Ovary (tissue), 9 donors: Measurements from ENCODE around the gene CTRB2. TPM values are rescaled to one million over a fixed set of nuclear protein-coding genes. Genes with fewer than 3 reads are reported as not detected.

Source experiments
- DNase-seq, 5 donors: peaks; one replicate each; pipeline ENCODE4 v3.0.0-alpha.2; 2019 to 2020
- H3K27ac ChIP-seq, 2 donors: fragments of 200-600 bp; one replicate each; pipeline versions ENCODE4 v1.5.1 to v1.8.0; 2019 to 2022
- H3K27me3 ChIP-seq: fragments of 200-600 bp; one replicate; pipeline ENCODE4 v1.8.0; 2022
- H3K36me3 ChIP-seq: fragments of 200-600 bp; sonication (generic); one replicate; pipeline ENCODE4 v1.5.1; 2019
- H3K4me1 ChIP-seq: one replicate; pipeline ENCODE4 v1.8.1; 2013; ENCODE audit warnings: mild to moderate bottlenecking, moderate library complexity; ENCODE audit not compliant: insufficient read depth
- H3K4me3 ChIP-seq: fragments of 200-600 bp; sonication (generic); one replicate; pipeline ENCODE4 v1.5.1; 2017
- H3K9me3 ChIP-seq, 2 donors: fragments of 200-600 bp in 1 of 2; sonication (generic) in 1 of 2; one replicate each; pipeline versions ENCODE4 v1.5.1 to v1.8.1; 2013 to 2019; ENCODE audit warnings: mild to moderate bottlenecking in 1 of 2, moderate library complexity in 1 of 2
- EP300 ChIP-seq: sonication (generic); formaldehyde crosslinking; IDR thresholded peaks from one replicate; pipeline ENCODE4 v1.6.1; 2017; ENCODE audit warnings: antibody characterized with exemption
- POLR2A ChIP-seq: fragments of 450-650 bp; IDR thresholded peaks from one replicate; pipeline ENCODE4 v1.6.1; 2017; ENCODE audit warnings: antibody characterized with exemption, mild to moderate bottlenecking, moderate library complexity
- WGBS, 3 donors: extraction: QIAGEN DNeasy Blood & Tissue Kit in 1 of 3; methylation state at CpG; one replicate each; pipeline versions ENCODE4 v1.1.5 to v1.1.7; 2013 to 2017; 5-methylcytosine and 5-hydroxymethylcytosine counted together
- intact Hi-C, 4 donors: fragments of 100-400 bp; cut with DNase I; formaldehyde crosslinking; loops; one replicate each; pipeline versions ENCODE4 v1.11.0 to v1.15.1; 2022 to 2023
- polyA plus RNA-seq, 2 donors: library from polyadenylated mRNA; stranded (reverse); fragments of 200-250 nt in 1 of 2; fragments of 350-450 nt in 1 of 2; fragmentation: Illumina TruSeq in 1 of 2; extraction: RNeasy Lipid Tissue Mini Kit (QIAGEN cat#74804) in 1 of 2; gene quantifications; one replicate each; pipeline ENCODE4 v1.2.3, GENCODE V29; 2013 to 2014
- total RNA-seq, 7 donors: library from RNA; depleted of rRNA in 2 of 7; stranded (reverse); fragments of >200 nt in 2 of 7; fragmentation: NEBNext Ultra II Directional in 3 of 7; extraction: Animal tissue kit (Norgen Biotek cat#: 25700) in 3 of 7; gene quantifications; one replicate each; pipeline versions ENCODE4 v1.1.0 to v1.2.4, GENCODE V29; 2016 to 2023
- TF ChIP-seq, protein P1 (sequence below), 3 donors: fragments of 450-650 bp in 2 of 3; fragments of 200-600 bp in 1 of 3; IDR thresholded peaks; one replicate each; pipeline versions ENCODE4 v1.5.1 to v1.8.0; 2016 to 2022; ENCODE audit warnings: antibody characterized with exemption in 3 of 3, mild to moderate bottlenecking in 1 of 3
- donor health status: DM: no; HTN: no; CAD: no; lungs with moderate emphysema.
- donor health status: DM: no; HTN: no; CAD: no.
- donor health status: Bipolar disorder and iron deficiency.
- donor health status: DM: yes; HTN: yes; CAD: no.
- donor health status: DM: no; HTN: no; CAD: no.
- donor health status: DM: yes; HTN: yes; CAD: no.

The CTRB2 gene
- total and polyA plus RNA-seq, 9 donors, result 0.62 to 28.7 (median 2.8) TPM; not detected in 4

DNA sequence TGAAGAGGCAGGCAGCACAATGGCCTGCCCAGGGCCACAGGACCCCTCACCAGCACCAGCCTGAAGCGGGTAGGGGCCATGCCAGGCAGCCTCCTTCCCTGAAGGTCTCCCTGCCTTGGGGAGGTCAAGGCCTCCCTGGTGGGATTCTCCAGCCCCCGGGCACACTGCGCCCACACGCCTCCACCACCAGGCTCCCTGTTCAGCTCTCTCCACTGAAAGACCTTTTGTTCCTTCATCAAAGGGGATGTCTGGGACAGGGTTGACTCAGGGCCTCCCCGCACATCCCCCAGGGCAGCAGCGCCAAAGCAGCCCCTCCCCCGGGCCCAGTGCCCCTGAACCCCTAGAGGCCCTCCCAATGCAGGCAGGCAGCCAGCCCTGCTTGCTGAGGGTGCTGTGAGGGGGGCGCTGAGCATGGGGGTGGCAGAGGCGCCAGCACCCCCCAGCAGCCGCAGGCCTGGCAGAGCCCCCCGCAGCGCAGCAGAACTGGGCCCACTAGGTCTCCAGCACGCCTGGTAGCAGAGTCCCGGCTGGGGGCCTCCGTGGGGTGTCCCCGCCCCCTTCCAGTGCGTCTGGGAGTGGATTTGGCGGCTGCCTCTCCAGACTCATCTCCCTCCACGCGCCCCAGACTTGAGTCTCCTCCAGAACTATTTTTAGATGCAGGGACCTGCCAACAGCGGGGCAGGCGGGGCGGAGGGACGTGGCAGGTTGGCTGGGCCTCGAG, 31.3 kb upstream of the CTRB2 start:
- no peak for TF ChIP-seq POLR2A
- DNase-seq, result peak; percentile 90 to 94 (median 91)
- Histone ChIP-seq H3K27ac (peak overlapping the region; percentile 59 to 79), H3K9me3 (no peaks in the 10 kb centered on the region), H3K4me1 (peaks cover 15% of the 10 kb centered on the region), H3K27me3 (no peaks in the 10 kb centered on the region), H3K4me3 (no peak overlapping the region), H3K36me3 (no peaks in the 10 kb centered on the region)
- intact Hi-C loops, result loop anchor here in 2 of 4 donors (5.0 to 10.0 kb wide), 3 partner anchors 64 to 159 kb away; no protein-coding TSS in a partner anchor
- 14 to 16% (median 16%) methylated on average over 23 to 25 of the region's 25 CpGs for WGBS, 3 donors

DNA sequence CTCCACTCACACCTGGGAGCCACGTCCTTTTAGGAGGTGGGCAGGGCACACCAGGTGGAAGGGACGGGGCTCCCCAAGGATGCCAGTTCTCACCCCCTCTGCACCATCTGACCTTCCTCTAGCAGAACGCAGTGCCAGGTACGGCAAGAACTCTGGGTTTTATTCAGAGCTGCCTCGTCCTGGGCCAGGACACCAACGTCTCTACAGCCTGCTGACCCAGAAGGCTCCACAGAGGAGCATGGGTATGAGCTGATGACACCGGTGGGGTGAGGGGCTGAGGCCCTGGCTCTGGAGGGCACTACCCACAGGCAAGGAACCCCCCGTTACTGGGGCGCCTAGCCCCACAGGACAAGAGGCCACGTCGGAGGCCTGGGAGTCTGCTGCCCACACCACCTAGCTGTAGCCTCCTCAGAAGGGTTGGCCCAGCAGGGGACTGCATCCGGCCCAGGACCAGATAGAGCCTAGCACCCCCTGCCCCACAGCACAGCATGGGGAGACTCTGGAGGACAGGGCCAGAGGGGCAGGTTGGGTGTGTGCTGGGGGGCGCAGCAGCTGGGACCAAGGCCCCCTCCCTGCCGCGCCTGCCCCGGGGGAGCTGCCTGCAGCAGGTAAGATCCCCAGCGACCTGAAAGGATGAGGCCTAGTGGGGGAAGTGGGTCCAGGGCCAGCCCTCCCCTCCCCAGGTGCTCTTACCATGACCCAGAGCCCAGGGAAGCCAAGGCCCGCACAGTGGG, 30.6 kb upstream of the CTRB2 start:
- intact Hi-C loops, result loop anchor here in 2 of 4 donors (5.0 to 10.0 kb wide), 3 partner anchors 65 to 160 kb away; no protein-coding TSS in a partner anchor
- Histone ChIP-seq H3K27ac (peak overlapping the region; percentile 59 to 79), H3K27me3 (no peaks in the 10 kb centered on the region), H3K36me3 (no peaks in the 10 kb centered on the region), H3K4me1 (peaks cover 15% of the 10 kb centered on the region), H3K4me3 (no peak overlapping the region), H3K9me3 (no peaks in the 10 kb centered on the region)
- DNase-seq, result peak in 3 of 5 donors; percentile 25 to 43 (median 43)
- TF ChIP-seq, protein P1, sequence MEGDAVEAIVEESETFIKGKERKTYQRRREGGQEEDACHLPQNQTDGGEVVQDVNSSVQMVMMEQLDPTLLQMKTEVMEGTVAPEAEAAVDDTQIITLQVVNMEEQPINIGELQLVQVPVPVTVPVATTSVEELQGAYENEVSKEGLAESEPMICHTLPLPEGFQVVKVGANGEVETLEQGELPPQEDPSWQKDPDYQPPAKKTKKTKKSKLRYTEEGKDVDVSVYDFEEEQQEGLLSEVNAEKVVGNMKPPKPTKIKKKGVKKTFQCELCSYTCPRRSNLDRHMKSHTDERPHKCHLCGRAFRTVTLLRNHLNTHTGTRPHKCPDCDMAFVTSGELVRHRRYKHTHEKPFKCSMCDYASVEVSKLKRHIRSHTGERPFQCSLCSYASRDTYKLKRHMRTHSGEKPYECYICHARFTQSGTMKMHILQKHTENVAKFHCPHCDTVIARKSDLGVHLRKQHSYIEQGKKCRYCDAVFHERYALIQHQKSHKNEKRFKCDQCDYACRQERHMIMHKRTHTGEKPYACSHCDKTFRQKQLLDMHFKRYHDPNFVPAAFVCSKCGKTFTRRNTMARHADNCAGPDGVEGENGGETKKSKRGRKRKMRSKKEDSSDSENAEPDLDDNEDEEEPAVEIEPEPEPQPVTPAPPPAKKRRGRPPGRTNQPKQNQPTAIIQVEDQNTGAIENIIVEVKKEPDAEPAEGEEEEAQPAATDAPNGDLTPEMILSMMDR (IDR thresholded peaks at IDR 0.05), result no peak
- TF ChIP-seq POLR2A, result no peak
- TF ChIP-seq EP300, result no peak
- 76 to 87% (median 82%) methylated on average over 17 to 18 of the region's 18 CpGs for WGBS, 3 donors

DNA sequence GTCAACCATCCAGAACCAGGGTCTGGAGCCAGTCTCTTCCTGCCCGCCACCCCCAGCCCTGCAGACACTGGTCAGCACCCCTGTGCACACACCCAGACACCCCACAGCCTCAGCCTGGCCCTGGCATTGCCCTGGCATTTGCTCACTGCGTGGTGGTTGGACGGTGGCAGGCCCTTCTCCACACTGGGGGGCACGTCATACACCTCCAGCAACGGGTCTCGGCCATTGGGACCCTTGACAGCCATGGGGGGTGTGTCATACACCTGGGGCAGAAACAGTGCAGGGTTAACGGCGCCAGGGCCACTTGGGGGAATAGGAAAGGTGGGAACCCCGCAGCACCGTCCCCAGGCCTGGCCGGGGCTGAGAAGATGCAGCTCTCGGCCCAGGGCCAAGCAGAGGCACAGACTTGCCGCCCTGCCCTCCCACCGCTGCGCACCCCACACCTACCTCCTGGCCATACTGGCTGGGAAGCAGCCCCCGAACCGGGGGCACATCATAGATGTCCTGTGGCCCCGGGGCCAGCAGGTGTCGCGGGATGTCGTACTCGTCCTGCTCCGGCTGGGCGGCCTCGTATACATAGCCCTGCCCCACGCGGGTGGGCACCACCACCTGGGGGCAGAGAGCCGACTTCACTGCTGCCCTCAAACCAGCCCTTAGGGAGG, 29.9 kb upstream of the CTRB2 start:
- intact Hi-C loops, result loop anchor here in 2 of 4 donors (5.0 to 10.0 kb wide), 3 partner anchors 65 to 160 kb away; no protein-coding TSS in a partner anchor
- peak in 4 of 5 donors; percentile 24 to 46 (median 40) for DNase-seq

DNA sequence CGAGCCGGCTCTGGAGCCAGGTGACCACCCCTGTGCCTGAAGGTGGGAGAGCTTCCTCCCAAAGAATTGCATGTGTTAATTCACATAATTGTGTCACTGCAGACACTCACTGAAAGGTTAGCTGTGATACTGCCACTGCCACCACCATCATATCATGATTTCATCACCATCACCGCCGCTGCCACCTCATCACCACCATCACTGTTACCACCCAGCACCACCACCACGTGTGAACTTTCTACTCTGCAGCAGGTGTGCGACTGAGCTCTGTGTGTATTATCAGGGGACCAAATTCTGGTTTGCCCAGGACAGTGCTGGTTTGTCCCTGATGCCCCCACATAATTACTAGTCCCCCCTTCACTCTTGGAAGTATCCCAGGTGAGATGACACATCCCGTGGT, 29.3 kb upstream of the CTRB2 start:
- intact Hi-C loops, result loop anchor here in 2 of 4 donors (5.0 to 10.0 kb wide), 3 partner anchors 66 to 161 kb away; no protein-coding TSS in a partner anchor

More for the DNA sequence above, 29.9 kb upstream of the CTRB2 start:
- H3K4me1 ChIP-seq, result peaks cover 15% of the 10 kb centered on the region
- H3K27me3 ChIP-seq, result no peaks in the 10 kb centered on the region
- no peaks in the 10 kb centered on the region for H3K36me3 ChIP-seq
- H3K9me3 ChIP-seq, result no peaks in the 10 kb centered on the region
- H3K4me3 ChIP-seq, result no peak overlapping the region
- TF ChIP-seq EP300, result no peak
- no peak for TF ChIP-seq POLR2A
- TF ChIP-seq, protein P1 (IDR thresholded peaks at IDR 0.05), result no peak
- H3K27ac ChIP-seq, result no peak overlapping the region
- WGBS, 3 donors, result 88 to 91% (median 89%) methylated on average over 28 of the region's 28 CpGs

More for the DNA sequence above, 29.3 kb upstream of the CTRB2 start:
- Histone ChIP-seq H3K36me3 (no peaks in the 10 kb centered on the region), H3K4me1 (peaks cover 15% of the 10 kb centered on the region), H3K4me3 (no peak overlapping the region), H3K9me3 (no peaks in the 10 kb centered on the region), H3K27ac (no peak overlapping the region), H3K27me3 (no peaks in the 10 kb centered on the region)
- TF ChIP-seq POLR2A (no peak), EP300 (no peak)
- TF ChIP-seq, protein P1 (IDR thresholded peaks at IDR 0.05), result no peak
- 75 to 86% (median 83%) methylated on average over 7 of the region's 7 CpGs for WGBS, 3 donors
- no peak for DNase-seq
